IPS-NIHi7 (cell line): Measurements from ENCODE around the gene AGAP3.
A peak's percentile ranks its signal among the peaks of the same experiment; 100 is the strongest.
"Not testable (repeated sequence)": the region's sequence is repeated elsewhere in the genome, so short reads cannot be mapped to it uniquely, and the experiment has no call there.

Experiments
- DNase-seq: peaks from one replicate; pipeline ENCODE4 v3.0.0; 2012; ENCODE audit warnings: mixed read lengths; ENCODE audit errors: extremely low spot score

Gene AGAP3

GRCh38 chr7:151085691-151086620 is at the start of gene AGAP3:
Gene AGAP3 (plus strand): TSS chr7:151086475. CDS start chr7:151086742, 267 bp downstream.
- DNase-seq = peak; percentile 87

GRCh38 chr7:151038951-151039849 is 47.1 kb upstream of the AGAP3 start:
- DNase-seq = peak; percentile 45

DNA sequence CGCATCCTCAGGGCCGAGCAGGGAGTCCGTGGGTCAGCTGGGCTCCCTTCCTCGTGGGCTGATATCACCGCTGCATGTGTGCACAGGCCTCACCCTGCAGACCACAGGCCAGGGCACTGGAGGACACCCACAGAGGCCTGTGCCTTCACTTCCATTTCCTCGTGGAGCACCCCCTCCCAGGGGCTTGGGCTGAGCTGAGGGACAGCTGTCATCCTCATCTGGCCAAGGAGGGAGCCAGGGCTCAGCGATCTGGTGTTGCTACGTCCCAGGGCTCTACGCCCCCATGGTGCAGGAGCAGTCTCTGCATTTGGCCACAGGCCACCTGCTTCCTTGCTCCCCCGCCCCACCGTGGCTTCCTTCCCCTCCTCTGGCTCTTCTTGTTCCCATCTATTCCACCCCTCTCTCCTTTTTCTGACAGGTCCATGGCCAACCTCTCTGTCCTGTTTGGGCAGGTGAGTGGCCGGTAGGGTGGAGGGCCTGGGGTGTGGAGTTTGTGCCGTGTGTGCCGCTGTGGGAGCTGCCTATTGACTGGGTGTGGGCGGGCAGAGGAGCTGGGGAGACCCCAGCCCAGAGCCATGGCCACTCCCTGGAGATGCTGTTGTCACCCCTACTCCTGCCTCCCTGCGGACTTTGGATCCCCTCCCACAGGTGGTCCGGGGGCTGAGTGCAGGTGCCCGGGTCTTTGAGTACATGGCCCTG is 46.3 kb upstream of the AGAP3 start:
- no peak for DNase-seq

GRCh38 chr7:151040616-151041375 is 45.5 kb upstream of the AGAP3 start:
- DNase-seq = no peak

DNA sequence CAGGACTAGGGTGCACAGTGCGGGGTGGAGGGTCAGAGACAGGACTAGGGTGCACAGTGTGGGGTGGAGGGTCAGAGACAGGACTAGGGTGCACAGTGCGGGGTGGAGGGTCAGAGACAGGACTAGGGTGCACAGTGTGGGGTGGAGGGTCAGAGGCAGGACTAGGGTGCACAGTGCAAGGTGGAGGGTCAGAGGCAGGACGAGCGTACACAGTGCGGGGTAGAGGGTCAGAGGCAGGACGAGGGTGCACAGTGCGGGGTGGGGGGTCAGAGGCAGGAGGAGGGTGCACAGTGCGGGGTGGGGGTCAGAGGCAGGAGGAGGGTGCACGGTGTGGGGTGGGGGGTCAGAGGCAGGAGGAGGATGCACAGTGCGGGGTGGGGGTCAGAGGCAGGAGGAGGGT is 42.8 kb upstream of the AGAP3 start:
- DNase-seq = not testable (repeated sequence)

GRCh38 chr7:151043959-151044358 is 42.3 kb upstream of the AGAP3 start:
- no peak for DNase-seq

DNA sequence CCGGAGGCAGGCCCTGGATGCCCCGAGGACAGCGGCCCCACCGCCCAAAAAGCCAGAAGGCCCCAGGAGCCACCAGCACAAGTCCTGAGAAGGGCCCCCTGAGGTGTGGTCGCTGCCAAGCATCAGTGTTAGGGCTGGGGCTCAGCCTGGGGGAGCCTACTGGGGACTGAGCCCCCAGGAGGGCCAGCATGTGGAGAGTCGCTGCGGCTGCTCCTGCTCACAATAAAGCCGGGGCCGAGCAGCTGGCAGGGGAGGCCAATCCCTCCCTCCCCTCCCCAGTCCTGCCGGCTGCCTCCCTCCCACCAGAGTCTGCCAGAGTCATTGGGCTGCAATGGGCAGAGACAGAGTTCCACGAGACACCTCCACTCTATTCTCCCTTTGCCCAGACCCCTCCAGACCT is 41.0 kb upstream of the AGAP3 start:
- no peak for DNase-seq

DNA sequence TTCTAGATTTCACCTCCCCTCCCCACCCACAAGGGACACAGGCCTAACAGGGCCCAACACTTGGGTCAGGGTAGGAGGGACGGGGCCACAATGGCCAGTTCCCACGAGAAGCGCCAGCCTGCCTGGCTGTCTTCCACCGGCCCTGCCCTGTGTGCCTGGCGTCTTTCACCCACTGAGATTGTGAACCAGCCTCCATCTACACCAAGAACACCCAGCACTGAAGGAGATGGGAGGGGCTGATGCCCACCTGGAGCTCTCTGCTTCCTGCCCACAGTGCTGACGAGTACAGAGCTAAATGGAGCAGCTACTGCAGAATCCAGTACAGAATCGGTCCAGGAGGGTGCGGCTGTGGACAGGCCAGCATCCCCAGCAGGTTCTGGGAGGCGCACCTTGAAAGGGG is 40.3 kb upstream of the AGAP3 start:
- DNase-seq = no peak

DNA sequence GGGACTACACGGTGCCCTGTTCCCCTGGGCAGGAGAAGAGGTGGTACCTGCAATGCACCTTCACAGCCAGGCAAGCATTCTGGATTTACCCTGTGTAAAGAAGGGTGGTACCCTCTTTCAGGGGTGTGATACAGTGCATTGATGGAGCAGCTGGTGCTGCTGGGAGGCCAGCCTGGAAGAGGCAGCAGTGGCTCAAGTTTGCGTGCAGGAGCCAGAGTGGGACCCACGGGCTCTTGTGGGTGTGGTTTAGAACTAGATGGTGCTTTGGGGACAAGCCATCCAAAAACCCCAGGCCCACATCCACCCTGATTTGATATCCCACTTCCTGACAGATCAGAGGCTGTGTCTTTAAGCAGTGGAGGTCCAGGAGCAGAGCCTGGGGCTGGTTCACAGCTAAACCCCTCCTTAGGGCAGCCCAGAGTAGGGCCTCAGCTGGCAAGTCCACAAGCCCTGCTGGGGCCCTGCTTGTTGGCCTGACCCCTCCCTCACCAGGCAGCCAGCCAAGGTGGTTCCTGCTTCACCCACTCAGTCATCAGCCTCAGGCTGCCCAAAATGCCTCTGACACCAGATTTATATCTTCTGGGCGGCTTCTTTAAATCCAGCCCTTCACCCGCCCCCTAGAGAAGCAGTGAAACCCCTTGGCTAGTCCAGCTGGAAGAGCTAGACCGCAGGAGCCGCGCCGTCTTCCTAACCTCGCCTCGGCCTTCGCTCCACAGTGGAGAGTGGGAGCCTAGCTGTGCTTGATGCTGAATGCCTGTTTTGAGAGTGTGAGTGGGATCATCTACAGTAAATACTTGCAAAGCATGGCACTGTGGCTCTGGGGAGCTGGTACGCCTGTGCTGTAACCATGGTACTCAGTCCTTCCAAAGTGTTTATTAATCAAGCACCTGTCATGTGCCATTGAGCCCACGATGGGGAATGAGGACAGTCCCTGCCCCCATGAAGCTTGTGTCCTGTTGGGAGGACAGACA is 39.4 kb upstream of the AGAP3 start:
- no peak for DNase-seq

- DNase-seq = no peak
Measured at GRCh38 chr7:151047976-151048815, 38.1 kb upstream of the AGAP3 start, which contains the start of gene ASIC3. Gene ASIC3 (plus strand): TSS chr7:151048531. CDS start chr7:151048886, 355 bp downstream.

DNA sequence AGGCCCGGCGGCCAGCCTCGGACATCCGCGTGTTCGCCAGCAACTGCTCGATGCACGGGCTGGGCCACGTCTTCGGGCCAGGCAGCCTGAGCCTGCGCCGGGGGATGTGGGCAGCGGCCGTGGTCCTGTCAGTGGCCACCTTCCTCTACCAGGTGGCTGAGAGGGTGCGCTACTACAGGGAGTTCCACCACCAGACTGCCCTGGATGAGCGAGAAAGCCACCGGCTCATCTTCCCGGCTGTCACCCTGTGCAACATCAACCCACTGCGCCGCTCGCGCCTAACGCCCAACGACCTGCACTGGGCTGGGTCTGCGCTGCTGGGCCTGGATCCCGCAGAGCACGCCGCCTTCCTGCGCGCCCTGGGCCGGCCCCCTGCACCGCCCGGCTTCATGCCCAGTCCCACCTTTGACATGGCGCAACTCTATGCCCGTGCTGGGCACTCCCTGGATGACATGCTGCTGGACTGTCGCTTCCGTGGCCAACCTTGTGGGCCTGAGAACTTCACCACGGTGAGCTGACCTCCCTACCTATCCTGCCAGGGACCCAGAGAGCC is 37.3 kb upstream of the AGAP3 start:
- no peak for DNase-seq

DNA sequence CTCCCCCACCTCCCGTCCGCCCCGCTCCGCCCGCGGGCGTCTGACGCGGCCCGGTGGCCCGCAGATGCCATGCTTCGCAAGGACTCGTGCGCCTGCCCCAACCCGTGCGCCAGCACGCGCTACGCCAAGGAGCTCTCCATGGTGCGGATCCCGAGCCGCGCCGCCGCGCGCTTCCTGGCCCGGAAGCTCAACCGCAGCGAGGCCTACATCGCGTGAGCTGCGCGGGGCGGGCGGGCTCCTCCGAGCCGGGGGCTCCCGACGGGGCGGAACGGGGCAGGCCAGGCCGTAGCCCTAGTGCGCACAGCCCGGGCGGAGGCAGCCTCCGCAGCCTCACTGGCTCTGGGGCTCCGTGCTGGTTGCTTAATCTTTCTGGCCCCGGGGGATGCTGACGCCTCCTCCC is 35.2 kb upstream of the AGAP3 start:
- peak; percentile 84 for DNase-seq

DNA sequence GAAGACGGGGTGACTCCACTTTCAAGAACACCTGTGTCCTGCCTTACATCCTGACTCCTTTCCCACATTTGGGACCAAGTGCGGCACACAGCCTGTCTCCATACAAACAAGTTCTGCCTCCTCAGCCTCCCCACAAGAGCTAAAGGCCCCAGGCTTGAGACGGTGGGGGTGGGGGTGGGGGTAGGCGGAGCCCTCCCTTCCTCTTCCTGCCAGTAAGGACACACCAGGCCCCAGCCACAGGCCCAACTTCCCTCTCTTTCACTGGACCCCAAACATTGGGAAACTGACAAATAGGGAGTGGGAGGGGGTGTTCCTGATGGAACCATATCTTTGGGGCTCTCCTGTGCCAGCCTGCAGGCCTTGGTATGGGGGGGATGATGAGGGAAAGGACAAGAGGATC is 33.2 kb upstream of the AGAP3 start:
- no peak for DNase-seq

DNA sequence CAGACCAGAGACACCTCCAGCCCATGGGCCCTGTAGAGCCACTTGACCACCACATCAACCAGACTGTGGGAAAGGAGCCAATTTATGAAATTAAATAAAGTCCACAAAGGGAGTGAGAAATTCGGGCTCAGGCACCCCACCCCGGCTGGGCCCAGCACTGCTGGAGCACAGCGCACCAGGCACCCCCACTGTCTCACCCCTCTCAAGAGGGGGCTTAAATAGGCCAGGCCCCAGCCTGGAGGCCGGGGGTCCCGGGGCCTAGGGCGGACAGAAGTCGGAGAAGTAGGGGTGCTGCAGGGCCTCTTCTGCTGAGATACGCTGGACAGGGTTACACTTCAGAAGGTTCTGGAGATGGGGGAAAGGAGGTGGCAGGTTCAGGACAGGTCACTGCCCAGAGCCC is 32.5 kb upstream of the AGAP3 start:
- no peak for DNase-seq

GRCh38 chr7:151056283-151056665 is 30.0 kb upstream of the AGAP3 start:
- DNase-seq = no peak

DNA sequence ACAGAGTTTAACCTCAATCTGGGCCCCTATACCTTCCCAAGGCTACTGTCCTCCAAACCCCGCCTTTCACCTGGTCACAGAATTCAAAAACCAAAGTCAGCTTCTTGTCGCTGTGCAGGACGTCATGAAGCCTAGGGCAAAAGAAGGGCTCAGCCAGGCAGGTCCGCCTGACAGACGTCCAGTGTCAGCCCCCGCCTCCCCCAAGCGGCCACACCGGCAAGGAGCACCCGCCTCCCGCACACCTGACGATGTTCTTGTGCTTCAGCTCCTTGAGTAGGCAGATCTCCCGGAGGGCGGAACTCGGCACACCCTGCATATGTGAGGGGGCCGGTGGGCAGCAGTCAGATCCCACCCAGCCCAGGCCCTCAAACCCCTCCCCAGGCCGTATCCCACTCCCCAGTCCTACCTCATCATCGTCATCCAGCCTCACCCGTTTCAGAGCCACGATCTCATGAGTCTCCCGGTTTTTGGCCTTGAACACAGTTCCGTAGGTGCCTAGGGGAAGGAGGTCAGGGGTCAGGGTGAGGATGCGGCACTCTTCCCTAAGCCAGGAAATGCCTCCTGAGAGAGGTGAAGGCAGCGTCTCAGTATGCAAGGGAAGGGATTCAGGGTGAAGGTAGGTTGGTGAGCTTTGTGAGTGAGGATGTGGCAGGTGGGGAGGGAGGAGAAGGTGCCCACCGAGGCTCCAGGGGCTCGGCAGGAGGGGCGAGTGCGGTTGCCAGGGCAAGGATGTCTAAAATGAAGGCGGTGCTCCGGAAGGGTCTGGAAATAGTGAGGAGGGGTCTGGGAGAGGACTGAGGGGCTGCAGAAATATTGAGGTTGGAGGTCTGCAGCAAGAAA is 29.4 kb upstream of the AGAP3 start:
- DNase-seq = peak; percentile 63

- DNase-seq = peak; percentile 64
Measured at GRCh38 chr7:151057506-151057988, 28.7 kb upstream of the AGAP3 start, which contains the start of gene CDK5. Gene CDK5 (minus strand): TSS chr7:151057897. CDS start chr7:151057848, 49 bp downstream.
